PC-9 (cell line): ENCODE results near the gene MAFF. TPM values are rescaled to one million over a fixed set of nuclear protein-coding genes. Genes with fewer than 3 reads are reported as not detected.
A peak's percentile ranks its signal among the peaks of the same experiment; 100 is the strongest.

Source experiments
- BruUV-seq: library from RNA; stranded (reverse); fragments of 400-500 nt; replicated peaks from 2 replicates; lab custom pipeline; 2021; lab: Mats Ljungman, UMichigan
- CTCF ChIA-PET: fragments of 300-600 bp; sonication (Branson Sonifier 250); formaldehyde crosslinking; loops from one replicate; lab custom pipeline; 2022; ENCODE audit warnings: antibody characterized with exemption; lab: Charles Lee
- POLR2A ChIA-PET: fragments of 300-600 bp; sonication (Branson Sonifier 250); formaldehyde crosslinking; loops from one replicate; lab custom pipeline; 2022; ENCODE audit warnings: antibody characterized with exemption; ENCODE audit not compliant: unreplicated experiment; lab: Charles Lee
- DNase-seq, 2 experiments: peaks; one replicate each; pipeline versions ENCODE4 v3.0.0 to v3.0.0-alpha.2; 2015 to 2022; ENCODE audit warnings: mixed read lengths in 1 of 2
- H2AFZ ChIP-seq: fragments of 200-600 bp; sonication (generic); 2 replicates; pipeline ENCODE4 v1.8.1; 2017; ENCODE audit warnings: antibody characterized with exemption
- H3F3A ChIP-seq: fragments of 200-600 bp; sonication (generic); 2 replicates; pipeline ENCODE4 v1.8.1; 2017; ENCODE audit warnings: antibody characterized with exemption, mild to moderate bottlenecking, low read depth; ENCODE audit not compliant: insufficient read depth
- H3K27ac ChIP-seq: fragments of 200-600 bp; sonication (generic); 2 replicates; pipeline ENCODE4 v1.6.1; 2016; ENCODE audit warnings: mixed run types
- H3K27me3 ChIP-seq: fragments of 200-600 bp; sonication (generic); 2 replicates; pipeline ENCODE4 v1.6.1; 2016; ENCODE audit warnings: low read depth, mixed run types; ENCODE audit not compliant: insufficient read depth
- H3K36me3 ChIP-seq: fragments of 200-600 bp; sonication (generic); 2 replicates; pipeline ENCODE4 v1.6.1; 2016; ENCODE audit warnings: low read depth, mixed run types
- H3K4me1 ChIP-seq: fragments of 200-600 bp; sonication (generic); replicated peaks from 2 replicates; pipeline ENCODE4 v1.6.1; 2016; ENCODE audit warnings: mixed run types; ENCODE audit not compliant: insufficient read depth
- H3K4me2 ChIP-seq: fragments of 200-600 bp; sonication (generic); 2 replicates; pipeline ENCODE4 v1.6.1; 2017; ENCODE audit warnings: mixed run types
- H3K4me3 ChIP-seq: fragments of 200-600 bp; sonication (generic); 2 replicates; pipeline ENCODE4 v1.6.1; 2016; ENCODE audit warnings: mixed run types
- H3K79me2 ChIP-seq: fragments of 200-600 bp; sonication (generic); 2 replicates; pipeline ENCODE4 v1.6.1; 2017; ENCODE audit warnings: low read depth, mixed run types
- H3K9me2 ChIP-seq: fragments of 200-600 bp; sonication (generic); 2 replicates; pipeline ENCODE4 v1.8.1; 2017; ENCODE audit warnings: mild to moderate bottlenecking; ENCODE audit not compliant: insufficient read depth
- H3K9me3 ChIP-seq: fragments of 200-600 bp; sonication (generic); 2 replicates; pipeline ENCODE4 v1.8.1; 2016; ENCODE audit warnings: low read depth; ENCODE audit not compliant: insufficient read depth
- H4K20me1 ChIP-seq: fragments of 200-600 bp; sonication (generic); 2 replicates; pipeline ENCODE4 v1.8.1; 2017; ENCODE audit not compliant: insufficient read depth
- EZH2 ChIP-seq: fragments of 200-600 bp; sonication (generic); IDR thresholded peaks from 2 replicates; pipeline ENCODE4 v1.8.0; 2017; ENCODE audit warnings: antibody characterized with exemption, low read depth
- intact Hi-C: fragments of 100-400 bp; cut with micrococcal nuclease; formaldehyde crosslinking; loops from one replicate; pipeline ENCODE4 v1.10.0; 2022; ENCODE audit not compliant: unreplicated experiment
- total RNA-seq: library from RNA; stranded (reverse); gene quantifications from 2 replicates; pipeline ENCODE4 v1.2.3, GENCODE V29; 2021
- TF ChIP-seq, protein P1 (sequence below): fragments of 200-600 bp; sonication (generic); conservative IDR thresholded peaks from 2 replicates; pipeline ENCODE4 v1.6.1; 2017; ENCODE audit warnings: mixed run types, antibody characterized with exemption, mild to moderate bottlenecking, moderate library complexity

MAFF gene
- total RNA-seq, 1 experiment from 2014 or later = 27.9 TPM

DNA sequence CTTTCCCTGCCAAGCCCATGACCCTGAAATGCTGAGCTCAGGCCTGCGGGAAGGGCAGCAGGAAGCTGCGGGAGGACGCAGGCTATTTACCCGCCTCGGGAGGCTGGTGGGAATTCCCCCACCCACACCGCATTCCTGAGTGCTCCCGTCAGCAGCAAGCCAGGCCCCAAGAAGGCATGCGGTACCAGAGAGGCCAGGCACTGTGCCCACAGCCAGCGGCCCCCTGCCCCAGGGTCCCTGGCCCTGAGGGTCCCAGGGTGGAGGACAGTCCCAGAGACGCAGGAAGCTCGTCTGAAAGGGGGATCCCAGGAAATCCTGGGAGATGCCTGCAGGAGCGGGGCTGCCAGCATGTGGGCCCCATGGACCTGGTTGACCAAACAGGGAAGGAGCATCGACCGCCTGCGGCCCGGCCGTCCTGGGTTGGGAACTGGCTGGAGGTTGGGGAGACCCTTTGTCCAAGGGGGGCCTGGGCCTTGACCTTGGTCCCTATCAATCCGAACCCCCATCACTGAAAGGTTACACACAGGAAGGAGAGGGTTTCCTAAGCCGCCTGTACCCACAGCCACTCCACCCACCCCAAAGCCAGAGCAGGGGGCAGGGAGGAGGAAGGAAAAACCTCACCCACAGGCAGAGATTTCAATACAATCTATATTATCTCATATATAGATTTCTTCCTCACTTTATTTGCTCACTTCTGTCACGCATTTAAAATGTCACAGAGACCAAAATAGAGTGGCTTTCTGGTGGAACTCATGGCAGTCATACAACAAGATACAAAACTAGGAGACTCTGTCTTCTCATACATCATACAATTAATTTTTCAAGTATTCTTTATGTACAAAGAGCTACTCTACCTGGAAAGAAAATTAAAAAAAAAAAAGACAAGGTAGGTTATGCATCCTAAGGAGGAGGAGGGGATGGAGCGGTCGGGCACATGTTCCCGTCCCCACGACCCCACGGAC lies 17.1 kb downstream of the MAFF start:
- CTCF ChIA-PET = interaction anchor here (0.6 to 1.1 kb wide), 3 partner anchors 12 to 120 kb away, joined by 3 to 4 read pairs (median 4); no protein-coding TSS in a partner anchor
- peaks cover 14% of the 10 kb centered on the region; the same call in 1 of the 2 replicates for H3K36me3 ChIP-seq
- H3K4me2 ChIP-seq = peak overlapping the region; percentile 56
- no peaks in the 10 kb centered on the region for H3K9me2 ChIP-seq
- H3K27me3 ChIP-seq = no peaks in the 10 kb centered on the region
- peak; percentile 93 to 94 for DNase-seq
- 0 out of 2 replicates have a peak, but pooled peaks cover 3% of the 10 kb centered on the region for H3K79me2 ChIP-seq
- H4K20me1 ChIP-seq = no peaks in the 10 kb centered on the region
- H3K4me3 ChIP-seq = no peak overlapping the region
- H3K4me1 ChIP-seq = peaks cover 38% of the 10 kb centered on the region
- intact Hi-C loops = loop anchor here (1.0 to 5.0 kb wide), 3 partner anchors 20 to 107 kb away; partner anchors contain the start of gene BAIAP2L2
- TSS peak; percentile 39 for BruUV-seq
- peak overlapping the region; percentile 89 for H3K27ac ChIP-seq
- POLR2A ChIA-PET = interaction anchor here (0.6 to 1.0 kb wide), 7 partner anchors 10 to 220 kb away, joined by 3 to 13 read pairs (median 5); partner anchors contain the start of gene MAFF
- no peaks in the 10 kb centered on the region for H3K9me3 ChIP-seq
- peaks cover 58% of the 10 kb centered on the region for H3F3A ChIP-seq
- no peak overlapping the region for H2AFZ ChIP-seq
- TF ChIP-seq, protein P1, sequence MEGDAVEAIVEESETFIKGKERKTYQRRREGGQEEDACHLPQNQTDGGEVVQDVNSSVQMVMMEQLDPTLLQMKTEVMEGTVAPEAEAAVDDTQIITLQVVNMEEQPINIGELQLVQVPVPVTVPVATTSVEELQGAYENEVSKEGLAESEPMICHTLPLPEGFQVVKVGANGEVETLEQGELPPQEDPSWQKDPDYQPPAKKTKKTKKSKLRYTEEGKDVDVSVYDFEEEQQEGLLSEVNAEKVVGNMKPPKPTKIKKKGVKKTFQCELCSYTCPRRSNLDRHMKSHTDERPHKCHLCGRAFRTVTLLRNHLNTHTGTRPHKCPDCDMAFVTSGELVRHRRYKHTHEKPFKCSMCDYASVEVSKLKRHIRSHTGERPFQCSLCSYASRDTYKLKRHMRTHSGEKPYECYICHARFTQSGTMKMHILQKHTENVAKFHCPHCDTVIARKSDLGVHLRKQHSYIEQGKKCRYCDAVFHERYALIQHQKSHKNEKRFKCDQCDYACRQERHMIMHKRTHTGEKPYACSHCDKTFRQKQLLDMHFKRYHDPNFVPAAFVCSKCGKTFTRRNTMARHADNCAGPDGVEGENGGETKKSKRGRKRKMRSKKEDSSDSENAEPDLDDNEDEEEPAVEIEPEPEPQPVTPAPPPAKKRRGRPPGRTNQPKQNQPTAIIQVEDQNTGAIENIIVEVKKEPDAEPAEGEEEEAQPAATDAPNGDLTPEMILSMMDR = no peak
- TF ChIP-seq EZH2 = no peak

DNA sequence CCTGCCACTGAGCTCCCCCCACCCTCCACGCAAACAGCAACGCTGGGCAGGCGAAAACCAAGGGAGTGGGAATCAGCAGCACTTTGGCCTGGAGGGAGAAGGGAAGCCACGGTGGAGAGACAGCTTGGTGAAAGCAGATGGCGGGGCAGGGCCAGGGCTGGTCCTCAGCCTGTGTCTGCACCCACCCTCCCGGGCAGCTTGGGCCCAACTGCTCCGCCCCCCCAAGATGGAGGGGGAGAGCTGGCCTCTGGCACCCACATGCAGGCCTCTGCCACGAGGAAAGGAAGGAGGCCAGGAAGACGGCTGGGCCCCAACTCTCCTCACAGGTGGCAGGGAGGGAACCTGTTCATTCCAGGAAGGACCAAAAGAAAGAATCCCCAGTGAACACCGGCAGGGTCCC lies 17.8 kb downstream of the MAFF start:
- H4K20me1 ChIP-seq = no peaks in the 10 kb centered on the region
- peak overlapping the region; percentile 89 for H3K27ac ChIP-seq
- ChIA-PET CTCF (interaction anchor here (0.6 to 1.1 kb wide), 2 partner anchors 11 to 69 kb away, joined by 3 to 4 read pairs; no protein-coding TSS in a partner anchor), POLR2A (interaction anchor here (0.6 to 0.8 kb wide), 2 partner anchors 9 to 64 kb away, joined by 3 to 5 read pairs; no protein-coding TSS in a partner anchor)
- H3F3A ChIP-seq = peaks cover 61% of the 10 kb centered on the region
- peak overlapping the region; percentile 56 for H3K4me2 ChIP-seq
- H2AFZ ChIP-seq = no peak overlapping the region
- no peaks in the 10 kb centered on the region for H3K9me2 ChIP-seq
- H3K9me3 ChIP-seq = no peaks in the 10 kb centered on the region
- no peak for TF ChIP-seq EZH2
- TF ChIP-seq, protein P1 = no peak
- H3K79me2 ChIP-seq = no peaks in the 10 kb centered on the region
- no peak overlapping the region for H3K4me3 ChIP-seq
- no peaks in the 10 kb centered on the region for H3K27me3 ChIP-seq
- H3K36me3 ChIP-seq = peaks cover 18% of the 10 kb centered on the region; the same call in 1 of the 2 replicates
- H3K4me1 ChIP-seq = peaks cover 38% of the 10 kb centered on the region
- no TSS peak for BruUV-seq
- DNase-seq = no peak
- intact Hi-C loops = loop anchor here (2.0 to 5.0 kb wide), 2 partner anchors 79 to 107 kb away; partner anchors contain the start of gene BAIAP2L2

DNA sequence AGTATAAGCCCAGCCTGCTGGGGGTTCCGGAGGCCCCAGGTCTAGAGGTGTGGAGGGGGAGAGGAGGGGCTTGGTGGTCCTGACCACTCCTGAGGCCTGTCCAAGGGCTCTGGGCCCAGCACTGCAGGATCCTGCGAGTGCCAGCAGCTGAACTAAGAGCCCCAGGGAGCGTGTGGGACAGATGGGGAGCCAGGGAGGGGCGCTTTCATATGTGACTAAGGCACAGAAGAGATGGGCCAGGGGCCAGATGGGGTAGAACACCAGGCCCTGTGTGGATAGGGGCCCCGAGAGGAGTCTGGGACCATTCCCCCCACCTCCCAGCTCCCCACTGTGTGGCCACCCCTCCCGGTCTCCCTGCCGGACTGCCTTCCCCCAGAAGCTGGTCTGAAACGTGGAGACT lies 18.4 kb downstream of the MAFF start:
- H4K20me1 ChIP-seq = no peaks in the 10 kb centered on the region
- peaks cover 20% of the 10 kb centered on the region for H3K36me3 ChIP-seq
- peaks cover 61% of the 10 kb centered on the region for H3F3A ChIP-seq
- no peaks in the 10 kb centered on the region for H3K9me3 ChIP-seq
- no peak for DNase-seq
- BruUV-seq = no TSS peak
- no peaks in the 10 kb centered on the region for H3K9me2 ChIP-seq
- no peak overlapping the region for H2AFZ ChIP-seq
- peaks cover 38% of the 10 kb centered on the region for H3K4me1 ChIP-seq
- intact Hi-C loops = no loop called here
- H3K27ac ChIP-seq = peak overlapping the region; percentile 89
- TF ChIP-seq, protein P1 = no peak
- no peak for TF ChIP-seq EZH2
- no peaks in the 10 kb centered on the region for H3K79me2 ChIP-seq
- ChIA-PET CTCF (interaction anchor here (0.6 kb wide), 1 partner anchor 130 kb away, joined by 19 read pairs; no protein-coding TSS in a partner anchor), POLR2A (interaction anchor here (0.6 to 0.8 kb wide), 2 partner anchors 8 to 64 kb away, joined by 3 to 5 read pairs; no protein-coding TSS in a partner anchor)
- H3K4me3 ChIP-seq = no peak overlapping the region
- H3K4me2 ChIP-seq = no peak overlapping the region
- H3K27me3 ChIP-seq = no peaks in the 10 kb centered on the region
